NCI-H2107 (cell line): ENCODE results near the gene TMC3.
"Not testable (repeated sequence)": the region's sequence is repeated elsewhere in the genome, so short reads cannot be mapped to it uniquely, and the experiment has no call there.

ENCODE experiments used
- DNase-seq: peaks from one replicate; lab custom pipeline; 2025; lab: John Stamatoyannopoulos, UW

Gene TMC3

DNA sequence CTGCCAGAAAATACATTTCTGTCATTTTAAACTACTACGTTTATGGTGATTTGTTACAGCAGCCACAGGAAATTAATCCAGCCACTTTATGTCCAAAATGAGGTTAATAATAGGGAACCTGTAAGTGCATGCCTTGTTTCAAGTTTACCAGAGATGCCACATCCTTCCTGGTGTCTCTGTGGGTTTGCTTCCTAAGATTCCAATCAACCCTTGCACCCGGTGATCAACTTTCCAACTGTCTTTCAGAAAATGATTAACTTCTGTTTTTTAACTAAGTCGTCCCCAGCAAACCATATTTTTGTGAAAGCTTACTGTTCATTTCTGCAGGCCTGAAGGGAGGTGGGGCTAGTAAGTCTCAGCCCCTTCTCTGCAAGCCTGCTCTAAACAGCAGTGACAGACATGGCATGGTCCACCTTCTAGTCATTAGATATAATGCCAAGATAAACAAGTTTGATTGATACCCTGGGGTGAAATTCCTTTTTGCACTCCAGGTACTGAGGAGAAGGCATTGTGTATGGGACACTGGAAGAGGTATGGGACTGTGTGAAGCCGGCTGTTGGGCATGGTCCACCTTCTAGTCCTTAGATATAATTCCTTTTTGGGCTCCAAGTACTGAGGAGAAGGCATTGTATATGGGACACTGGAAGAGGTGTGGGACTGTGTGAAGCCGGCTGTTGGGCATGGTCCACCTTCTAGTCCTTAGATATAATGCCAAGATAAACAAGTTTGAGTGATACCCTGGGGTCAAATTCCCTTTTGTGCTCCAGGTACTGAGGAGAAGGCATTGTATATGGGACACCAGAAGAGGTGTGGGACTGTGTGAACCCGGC, 11.1 kb upstream of the TMC3 start:
- DNase-seq: no peak

DNA sequence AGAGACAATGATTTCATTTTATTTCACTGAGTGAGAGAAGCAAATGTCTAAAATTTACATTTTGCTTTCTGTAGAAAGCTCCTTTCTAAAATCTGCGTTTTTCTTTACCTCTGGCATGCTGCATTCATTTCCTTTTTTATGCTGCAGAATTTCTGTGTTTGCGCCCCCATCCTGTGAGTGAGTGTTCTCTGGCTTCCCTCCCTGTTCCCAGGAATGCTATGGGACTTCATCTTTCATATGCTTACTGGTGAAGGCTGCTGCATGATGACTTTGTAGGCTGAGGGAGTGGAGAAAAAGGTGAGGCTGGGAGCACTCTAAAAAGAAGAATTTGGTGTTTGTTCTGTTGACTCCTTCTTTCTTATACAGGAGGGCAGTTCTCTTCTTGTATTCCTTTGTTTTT, 7.7 kb upstream of the TMC3 start:
- DNase-seq: no peak

DNA sequence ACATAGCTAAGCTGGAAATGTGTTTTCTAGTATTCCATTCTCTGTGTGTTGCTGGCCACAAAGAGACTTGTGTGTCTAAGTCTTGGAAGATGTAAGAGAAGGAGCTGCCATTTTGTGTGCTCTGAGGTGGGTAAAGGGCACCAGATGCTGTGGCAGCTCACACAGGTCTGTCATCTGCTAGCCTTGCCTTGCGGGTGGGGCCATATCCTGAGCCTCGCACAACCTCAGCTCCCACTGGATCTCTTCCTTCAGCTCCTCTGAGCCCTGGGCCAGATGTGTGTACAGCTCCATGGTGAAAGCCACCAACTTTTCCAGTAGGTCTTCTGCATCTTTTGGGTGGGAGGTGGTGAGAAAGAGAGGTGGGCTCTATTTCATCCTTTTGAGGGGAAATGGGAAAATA, 6.7 kb upstream of the TMC3 start:
- DNase-seq: no peak

DNA sequence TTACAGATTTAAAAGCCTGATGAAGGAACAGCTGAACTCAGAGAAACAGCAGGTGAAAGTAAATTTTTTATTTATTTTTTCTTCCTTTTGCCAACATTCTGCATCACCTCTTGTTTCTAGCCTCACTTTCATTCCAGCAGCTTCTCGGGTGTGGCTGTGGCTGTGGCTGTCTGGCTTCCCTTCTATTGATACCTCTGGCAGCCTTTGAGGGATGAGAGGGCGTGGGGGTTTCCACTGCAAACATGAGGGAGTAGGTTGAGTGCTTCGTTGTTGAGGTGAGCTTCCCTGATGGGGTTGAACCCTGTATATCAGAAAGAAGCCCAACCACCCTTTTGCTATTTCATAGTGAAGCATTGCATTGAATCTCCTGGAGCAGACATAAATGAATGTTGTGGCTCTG, 6.2 kb upstream of the TMC3 start:
- DNase-seq: no peak

DNA sequence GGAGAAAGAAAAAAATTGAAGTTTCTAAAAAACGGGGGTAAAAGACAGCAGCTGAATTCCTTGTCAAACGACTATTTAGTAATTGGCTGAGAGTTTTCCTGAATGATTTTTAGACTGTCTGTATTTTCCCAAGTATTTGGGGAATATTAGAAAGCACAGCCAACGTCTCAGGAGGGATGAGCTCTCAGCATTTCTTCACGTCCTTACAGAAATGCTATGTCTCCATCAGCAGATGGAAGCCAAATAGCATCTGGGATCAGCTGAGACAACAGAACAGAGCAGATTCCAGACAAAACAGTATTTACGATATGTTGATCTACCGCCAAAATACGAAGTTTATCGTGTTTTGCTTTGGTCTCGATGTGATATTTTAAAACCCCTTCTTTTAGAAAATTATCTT, 5.3 kb upstream of the TMC3 start:
- no peak for DNase-seq

DNA sequence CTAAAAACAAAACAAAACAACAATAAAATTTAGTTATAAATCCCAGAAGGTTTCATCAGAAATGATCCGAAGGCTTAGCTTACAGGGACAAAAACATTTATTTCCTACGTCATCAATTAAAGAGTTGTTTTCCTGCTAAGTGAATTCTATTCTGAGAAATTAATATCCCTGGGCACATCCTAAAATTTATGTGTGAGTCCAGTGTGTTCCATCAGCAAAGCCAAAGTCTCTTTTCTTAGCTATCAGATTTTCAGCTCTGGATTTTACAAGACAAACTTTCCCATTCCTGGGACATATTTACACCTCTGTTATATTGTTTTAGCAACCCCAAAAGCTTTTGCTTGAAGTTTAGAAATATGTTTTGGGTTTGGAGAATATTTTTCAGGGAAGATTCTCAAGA, 4.4 kb upstream of the TMC3 start:
- no peak for DNase-seq

DNA sequence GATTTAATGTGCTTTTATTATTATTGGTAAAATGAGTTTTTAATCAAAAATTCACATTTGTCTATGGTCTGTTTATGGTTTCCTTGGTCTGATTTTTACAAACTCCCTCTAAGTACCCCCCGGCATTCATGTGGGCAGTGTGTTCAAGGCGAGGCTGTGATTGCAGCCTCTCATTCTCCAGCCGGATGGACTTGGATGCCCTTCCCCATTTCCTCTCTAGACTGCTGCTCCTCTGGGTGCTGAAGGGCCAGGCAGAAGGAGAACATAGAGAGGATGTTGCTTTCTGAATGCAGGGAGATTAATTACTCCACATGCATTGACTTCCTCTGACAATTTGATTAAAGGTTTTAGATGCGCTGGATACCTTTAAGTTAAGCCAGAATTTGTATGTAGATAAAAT, 3.9 kb upstream of the TMC3 start:
- no peak for DNase-seq

DNA sequence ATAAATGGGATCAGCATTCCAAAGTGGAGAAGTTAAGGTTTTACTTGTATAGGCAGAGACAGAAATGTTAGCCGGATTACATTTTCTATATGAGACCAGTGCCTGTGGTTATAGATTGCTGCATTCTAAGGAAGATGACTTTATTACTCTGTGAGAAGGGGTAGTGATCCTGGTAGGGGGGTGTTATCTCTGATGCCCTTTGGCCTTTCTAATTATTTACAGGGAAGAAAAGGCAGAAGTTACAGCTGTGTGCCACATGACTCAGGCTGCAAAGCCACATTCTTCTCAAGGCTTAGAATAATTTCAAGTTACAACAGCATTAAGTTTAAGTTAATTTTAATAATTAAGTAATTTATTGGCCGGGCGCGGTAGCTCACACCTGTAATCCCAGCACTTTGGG, 2.2 kb upstream of the TMC3 start:
- no peak for DNase-seq

DNA sequence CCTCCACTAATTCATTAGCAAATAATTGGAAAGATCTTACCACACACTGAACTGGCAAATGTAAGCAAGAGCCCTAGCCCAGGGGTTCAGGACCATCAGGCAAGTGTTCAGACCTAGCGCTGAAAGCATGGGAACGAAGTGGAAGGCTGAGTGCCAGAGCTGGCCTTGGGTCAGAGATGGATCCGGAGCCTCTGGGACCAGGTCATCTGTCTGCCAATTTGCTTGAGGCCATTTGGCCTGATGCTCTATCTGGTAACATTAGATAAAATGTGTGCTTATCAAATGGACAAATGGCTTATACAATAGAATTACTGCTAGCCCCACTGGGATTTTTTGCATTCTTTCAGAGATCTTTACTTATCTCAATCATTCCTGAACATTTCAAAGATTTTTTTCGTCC, 1.4 kb upstream of the TMC3 start:
- no peak for DNase-seq

DNA sequence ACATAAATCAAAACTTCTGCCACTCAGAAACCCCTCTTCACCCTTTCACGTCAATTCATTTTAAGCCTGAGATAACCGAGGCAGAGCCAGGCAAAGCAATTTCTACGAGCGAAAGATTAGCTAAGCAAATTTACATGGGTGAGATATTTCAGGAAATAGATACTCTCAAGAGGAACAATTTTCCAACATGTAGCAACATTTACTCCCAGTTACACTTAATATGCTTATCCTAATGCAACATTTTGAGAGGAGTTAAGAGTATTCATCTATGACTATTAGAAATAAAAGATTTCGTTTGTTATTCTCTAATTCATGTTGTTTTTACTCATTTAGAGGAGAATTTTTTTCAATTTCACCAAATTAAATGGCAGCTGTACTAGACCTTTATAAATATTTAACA, 837 bp downstream of the TMC3 start:
- no peak for DNase-seq

DNA sequence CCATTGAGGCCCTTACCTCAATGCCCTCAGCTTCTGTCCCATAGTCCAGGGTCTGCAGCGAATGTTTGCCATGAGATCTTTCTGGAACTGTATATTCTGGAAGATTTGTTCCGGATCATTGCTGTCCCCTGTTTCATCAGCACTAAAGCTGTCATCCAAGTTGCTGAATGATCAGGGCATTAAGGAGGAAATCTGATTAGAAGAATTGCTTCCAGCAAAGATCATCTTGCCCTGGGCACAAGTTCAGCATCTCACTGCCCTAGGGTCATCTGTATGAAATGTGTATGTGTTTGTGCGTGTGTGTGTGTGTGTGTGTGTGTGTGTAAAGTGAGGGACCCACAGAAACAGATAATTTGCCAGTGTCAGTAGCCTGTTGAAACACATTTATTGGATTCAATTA, 1.4 kb downstream of the TMC3 start:
- no peak for DNase-seq

DNA sequence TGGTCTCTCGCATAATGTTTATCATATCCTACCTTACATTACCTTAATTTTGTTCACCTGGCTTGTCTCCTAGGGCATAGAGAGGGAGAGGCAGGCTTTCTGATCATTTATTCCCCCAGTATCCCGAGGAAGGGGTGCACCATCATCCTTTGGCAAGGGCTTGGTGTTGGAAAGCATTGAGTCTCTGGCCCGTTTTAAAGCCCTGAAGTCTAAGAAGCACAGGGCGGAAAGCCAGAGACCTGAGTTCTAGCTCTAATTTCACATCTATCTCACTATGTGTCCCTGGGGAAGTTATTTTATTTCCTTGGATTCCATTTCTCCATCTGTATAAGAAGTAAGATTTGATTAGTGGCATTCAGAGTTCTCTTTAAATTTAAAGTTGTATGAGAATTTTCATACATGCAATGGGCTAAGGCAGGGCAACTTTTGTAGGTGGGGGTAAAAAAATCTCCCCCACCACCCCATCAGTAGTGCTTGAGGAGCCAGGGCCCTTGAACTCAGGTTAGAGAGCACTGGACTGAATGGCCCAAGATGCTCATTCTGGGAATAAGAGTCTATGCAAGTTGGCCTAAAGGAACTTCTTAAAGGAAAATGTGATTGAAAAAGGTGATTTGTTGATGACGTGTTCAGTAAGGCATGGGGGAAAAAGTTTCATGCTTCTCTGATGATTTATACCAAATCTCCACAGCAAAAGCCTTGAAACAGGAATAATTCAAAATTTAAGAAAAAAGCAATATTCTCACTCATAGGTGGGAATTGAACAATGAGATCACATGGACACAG, 10.1 kb downstream of the TMC3 start:
- DNase-seq: no peak

DNA sequence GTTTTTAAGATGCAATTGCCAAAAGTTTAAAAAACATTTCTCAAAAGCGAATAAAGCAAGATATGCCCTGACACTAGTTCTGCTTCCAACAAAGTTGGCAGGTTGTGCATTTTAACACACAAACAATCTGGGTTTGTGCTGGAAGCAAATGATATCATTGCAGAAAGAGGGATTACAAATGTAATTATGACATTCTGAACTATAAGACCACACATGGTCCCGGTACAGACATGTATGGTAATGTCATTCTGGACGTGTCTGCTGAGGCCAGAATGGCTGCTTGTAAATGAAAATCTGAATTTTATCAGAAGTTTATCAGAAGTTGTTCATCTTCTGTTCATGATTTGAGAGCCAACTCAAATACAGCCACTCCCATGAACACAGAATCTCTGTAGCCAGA, 10.7 kb downstream of the TMC3 start:
- no peak for DNase-seq

DNA sequence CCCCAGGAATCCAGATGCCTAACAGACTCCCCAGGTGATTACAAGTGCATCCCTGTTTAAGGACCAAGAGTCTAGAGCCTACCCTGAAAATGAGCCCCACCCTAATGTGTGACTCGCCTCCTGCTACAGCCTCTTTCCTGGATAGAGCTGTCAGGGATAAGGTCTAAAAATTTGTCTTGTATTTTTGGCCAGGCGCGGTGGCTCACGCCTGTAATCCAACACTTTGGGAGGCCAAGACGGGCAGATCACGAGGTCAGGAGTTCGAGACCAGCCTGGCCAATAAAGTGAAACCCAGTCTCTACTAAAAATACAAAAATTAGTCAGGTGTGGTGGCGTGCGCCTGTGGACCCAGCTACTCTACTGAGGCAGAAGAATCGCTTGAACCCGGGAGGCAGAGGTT, 11.2 kb downstream of the TMC3 start:
- no peak for DNase-seq

DNA sequence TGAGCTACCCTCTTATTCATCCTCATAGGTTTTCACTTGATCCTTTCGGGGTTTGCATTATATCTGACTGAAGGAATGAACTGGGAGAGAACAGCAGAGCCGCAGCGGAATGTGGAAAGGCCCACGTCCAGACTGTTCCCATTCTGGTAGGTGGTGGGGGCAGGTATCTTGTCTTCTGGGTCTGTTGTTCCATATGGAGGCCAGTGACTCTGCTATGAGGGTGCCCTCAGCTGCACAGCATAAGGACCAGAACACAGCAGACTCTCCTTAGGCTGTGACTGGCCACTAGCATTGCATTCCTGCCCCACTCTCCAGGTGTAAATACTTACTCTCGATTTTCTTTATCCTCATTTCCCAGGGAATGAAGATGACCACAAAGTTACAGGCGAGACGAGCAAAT, 12.1 kb downstream of the TMC3 start:
- no peak for DNase-seq

DNA sequence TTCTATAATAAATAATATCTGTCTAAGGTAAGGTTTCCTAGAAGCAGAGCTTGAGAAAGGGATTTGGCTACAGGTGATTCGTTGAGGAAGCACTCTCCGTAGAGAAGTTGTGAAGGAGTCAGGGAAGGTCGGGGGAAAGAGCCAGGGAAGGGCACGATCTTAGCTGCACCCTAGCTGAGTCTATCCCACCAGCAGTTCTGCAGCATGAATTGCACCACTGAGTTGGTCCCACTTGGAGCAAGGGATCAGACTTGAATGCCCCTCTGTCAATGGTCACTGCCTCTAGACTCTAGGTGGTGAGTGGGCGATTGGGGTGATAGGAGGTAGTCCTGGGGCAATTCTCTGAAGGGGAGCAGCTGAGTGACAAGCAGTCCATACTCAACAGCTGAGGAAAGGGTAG, 13.5 kb downstream of the TMC3 start:
- DNase-seq: no peak

DNA sequence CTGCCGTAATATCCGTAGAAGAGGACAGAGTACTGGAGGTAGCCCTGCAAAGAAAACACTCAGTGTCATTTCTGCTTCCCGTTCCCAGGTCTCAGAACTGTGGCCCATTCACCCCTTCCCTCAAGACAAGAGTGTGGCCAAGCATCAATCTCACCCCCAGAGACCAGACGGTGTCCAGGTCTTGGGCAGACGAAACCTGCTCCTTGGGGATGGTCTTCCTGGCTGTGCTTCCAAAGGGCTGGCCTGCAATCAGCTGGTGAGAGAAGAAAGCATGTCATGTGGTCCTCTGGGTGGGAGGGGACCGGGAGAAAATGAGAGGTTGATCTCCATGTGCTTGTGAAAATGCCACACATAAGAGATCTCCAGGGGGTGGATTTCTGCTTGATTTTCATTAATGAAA, 15.8 kb downstream of the TMC3 start:
- no peak for DNase-seq

DNA sequence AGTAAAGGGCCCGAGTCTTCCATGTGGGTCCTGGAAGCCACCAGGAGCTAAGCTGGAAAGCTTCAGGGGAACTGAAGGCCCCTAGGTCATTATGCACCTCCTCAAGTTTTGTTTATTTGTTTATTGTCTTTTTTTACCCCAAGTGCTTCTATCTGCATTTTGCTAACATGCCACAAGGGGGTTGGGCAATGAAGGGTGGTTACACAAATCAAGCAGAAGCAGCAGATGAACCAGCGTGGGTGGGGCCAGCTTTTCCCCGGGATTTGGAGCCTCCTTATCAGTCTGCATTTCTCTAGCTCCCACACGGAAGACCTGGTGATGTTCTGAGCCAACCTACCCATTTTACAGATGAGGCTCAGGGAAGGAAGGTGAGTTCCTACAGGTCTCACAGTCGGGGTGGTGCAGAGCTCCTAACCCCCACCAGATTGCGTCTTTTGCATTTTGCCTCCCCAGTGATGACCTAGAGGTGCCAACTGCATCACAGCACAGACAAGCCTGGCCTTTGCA, 16.8 kb downstream of the TMC3 start:
- DNase-seq: no peak

DNA sequence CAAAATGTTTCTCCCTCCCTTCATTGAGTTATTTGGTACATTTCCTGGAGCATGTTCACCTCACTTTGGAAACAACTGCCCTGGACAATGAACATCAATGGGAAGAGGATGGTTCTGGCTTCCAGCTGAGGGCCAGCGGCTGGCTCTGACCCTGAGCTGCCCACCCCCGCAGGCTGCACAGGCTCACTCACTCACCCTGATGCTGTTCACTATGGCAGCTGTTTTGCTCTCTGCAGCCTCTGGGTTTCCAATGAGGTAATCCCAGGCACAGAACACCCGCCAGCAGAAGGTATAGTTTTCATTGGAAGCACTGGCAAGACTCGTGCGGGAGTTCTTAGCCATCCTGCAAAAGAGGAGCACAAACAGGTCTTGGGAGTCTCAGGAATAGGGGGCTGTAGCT, 17.8 kb downstream of the TMC3 start:
- no peak for DNase-seq

DNA sequence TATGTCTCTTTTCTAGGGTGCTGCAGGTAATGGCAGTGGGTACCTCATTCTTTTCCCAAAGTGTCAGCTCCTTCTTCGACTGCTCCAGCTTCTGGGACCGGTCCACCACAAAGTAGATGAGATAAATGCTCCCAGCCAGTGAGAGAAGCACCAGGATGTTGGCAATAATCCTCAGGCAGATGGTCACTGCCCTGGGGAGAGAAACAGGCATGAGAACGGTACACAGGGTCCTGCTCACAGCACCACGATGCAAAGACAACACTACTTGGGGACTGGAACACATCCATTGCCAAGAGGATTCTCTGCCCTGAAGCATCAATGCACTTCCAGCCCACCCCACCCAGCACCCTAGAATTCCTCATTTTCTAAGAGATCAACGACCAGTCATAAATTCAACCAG, 22.4 kb downstream of the TMC3 start:
- DNase-seq: no peak

DNA sequence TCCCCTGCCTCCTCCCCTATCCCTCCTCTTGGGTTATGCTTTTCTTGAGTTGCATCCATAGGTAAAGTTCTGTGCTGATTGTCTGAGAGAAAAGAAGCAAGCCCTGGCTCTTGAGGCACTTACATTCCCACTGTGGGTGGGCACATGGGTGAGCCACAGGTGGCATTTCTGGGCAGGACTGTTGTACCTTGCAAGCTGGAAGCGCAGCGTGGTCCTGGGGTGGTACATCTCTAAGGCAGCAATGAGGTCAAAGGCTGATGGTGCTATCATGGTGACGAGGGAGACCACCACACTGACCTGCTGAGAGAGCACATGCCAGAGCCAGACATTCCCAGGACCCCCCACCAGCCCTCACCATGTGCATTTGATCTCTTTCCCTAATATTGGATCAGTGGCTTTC, 24.7 kb downstream of the TMC3 start:
- no peak for DNase-seq

DNA sequence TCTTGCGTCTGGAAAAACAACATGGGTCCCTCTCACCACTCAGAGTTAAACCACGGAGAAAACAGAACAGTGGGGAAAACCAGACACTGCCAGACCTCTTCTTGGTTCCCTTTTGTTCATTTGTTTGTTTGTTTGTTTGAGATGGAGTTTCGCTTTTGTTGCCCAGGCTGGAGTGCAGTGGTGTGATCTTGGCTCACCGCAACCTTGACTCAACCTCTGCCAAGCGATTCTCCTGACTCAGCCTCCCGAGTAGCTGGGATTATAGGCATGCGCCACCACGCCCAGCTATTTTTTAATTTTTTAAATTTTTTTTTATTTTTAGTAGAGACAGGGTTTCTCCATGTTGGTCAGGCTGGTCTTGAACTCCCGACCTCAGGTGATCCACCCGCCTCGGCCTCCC, 25.3 kb downstream of the TMC3 start:
- DNase-seq: not testable (repeated sequence)

DNA sequence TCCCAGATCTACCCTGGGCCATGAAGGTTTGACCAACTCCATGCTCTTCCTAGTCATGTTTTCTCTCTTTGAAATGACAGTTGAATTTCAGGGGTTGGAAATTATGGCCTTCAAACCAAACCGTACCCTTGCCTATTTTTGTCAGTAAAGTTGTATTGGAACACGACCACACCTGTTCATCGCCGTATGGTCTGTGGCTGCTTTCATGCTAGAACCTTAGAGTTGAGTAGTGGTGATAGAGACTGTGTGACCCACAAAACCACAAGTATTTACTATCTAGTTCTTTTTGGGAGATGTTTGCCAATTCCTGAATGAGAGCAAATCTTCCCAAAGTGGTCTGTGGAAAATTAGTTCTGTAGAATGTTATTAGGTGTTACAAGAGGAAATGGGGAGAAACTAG, 26.1 kb downstream of the TMC3 start:
- no peak for DNase-seq

DNA sequence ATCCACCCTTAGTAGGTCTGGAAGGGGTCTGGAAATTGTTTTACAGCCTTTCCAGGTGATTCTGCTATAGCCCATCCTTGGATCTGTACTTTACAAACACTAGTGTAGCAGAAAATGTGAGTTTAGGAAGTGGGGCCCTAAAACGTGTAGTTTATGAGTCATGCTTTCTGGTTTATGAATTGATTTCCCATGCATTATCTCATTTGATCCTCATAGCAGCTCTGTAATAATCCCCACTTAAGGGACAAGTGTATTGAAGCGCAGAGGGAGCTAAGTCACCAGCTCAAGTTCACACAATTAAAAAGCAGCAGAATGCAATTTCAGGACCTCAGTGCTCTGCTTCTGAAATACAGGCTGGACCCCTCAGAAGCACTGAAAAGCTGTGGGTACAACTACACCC, 27.4 kb downstream of the TMC3 start:
- DNase-seq: no peak
